Dorsolateral prefrontal cortex (tissue), 118 donors: Measurements from ENCODE around the gene DHX34. TPM values are rescaled to one million over a fixed set of nuclear protein-coding genes. Genes with fewer than 3 reads are reported as not detected.

Source experiments
- total RNA-seq, 120 experiments: library from RNA; stranded (reverse); gene quantifications; one replicate each; pipeline versions ENCODE4 v1.2.3 to v1.2.4, GENCODE V29; 2022

Gene DHX34
- total RNA-seq, 120 experiments from 2014 or later = 9.9 to 34.7 (median 16.9) TPM

Other genes with a start within 250 kb of the DHX34 start
- 10 to 100 TPM; 28.4 to 56.1 (median 40.3) TPM for gene ZC3H4, start 235.5 kb upstream of the DHX34 start, total RNA-seq
- gene SAE1, start 218.5 kb upstream of the DHX34 start, total RNA-seq = 100 to 1,000 TPM in 2 of 120 experiments, 10 to 100 TPM in 118; 50.2 to 109 (median 75.1) TPM
- 10 to 100 TPM in 50 of 120 experiments, 1 to 10 TPM in 70; 4.8 to 17.2 (median 9.6) TPM for gene BBC3, start 118.1 kb upstream of the DHX34 start, total RNA-seq
- 10 to 100 TPM; 13.8 to 39.6 (median 24.0) TPM for gene CCDC9, start 92.8 kb upstream of the DHX34 start, total RNA-seq
- 10 to 100 TPM; 13.1 to 31.8 (median 18.3) TPM for gene INAFM1, start 74.4 kb upstream of the DHX34 start, total RNA-seq
- gene C5AR1, start 39.5 kb upstream of the DHX34 start, total RNA-seq = 10 to 100 TPM in 11 of 120 experiments, 1 to 10 TPM in 108, under 1 TPM in 1; 0.67 to 19.3 (median 5.1) TPM
- gene C5AR2, start 17.1 kb upstream of the DHX34 start, total RNA-seq = 1 to 10 TPM in 102 of 120 experiments, under 1 TPM in 18; 0.35 to 4.8 (median 1.8) TPM
- 100 to 1,000 TPM in 12 of 120 experiments, 10 to 100 TPM in 108; 26.3 to 120 (median 70.9) TPM for gene MEIS3, start 70.2 kb downstream of the DHX34 start, total RNA-seq
- gene SLC8A2, start 122.6 kb downstream of the DHX34 start, total RNA-seq = 100 to 1,000 TPM in 69 of 120 experiments, 10 to 100 TPM in 51; 22.2 to 179 (median 105) TPM
- gene KPTN, start 134.9 kb downstream of the DHX34 start, total RNA-seq = 10 to 100 TPM in 119 of 120 experiments, 1 to 10 TPM in 1; 9.5 to 40.3 (median 18.4) TPM
- 100 to 1,000 TPM; 102 to 294 (median 206) TPM for gene NAPA, start 165.7 kb downstream of the DHX34 start, total RNA-seq
- gene ZNF541, start 223.8 kb downstream of the DHX34 start, total RNA-seq = 1 to 10 TPM in 85 of 120 experiments, under 1 TPM in 35; 0.50 to 4.5 (median 1.3) TPM